ENCODE measurements around the gene SLC19A1. TPM values are rescaled to one million over a fixed set of nuclear protein-coding genes. Genes with fewer than 3 reads are reported as not detected.

The SLC19A1 gene
- total RNA-seq, 4 donors from 2014 or later, result 1.5 to 8.6 (median 5.3) TPM

GRCh38 chr21:45574081-45574501, 31.9 kb upstream of the SLC19A1 start:
- Histone ChIP-seq H3K4me3 (no peak overlapping the region), H3K4me1 (peaks cover 0 to 19% (median 0%) of the 10 kb centered on the region in 3 donors), H3K27ac (no peak overlapping the region), H3K9me3 (no peaks in the 10 kb centered on the region), H3K27me3 (peaks cover 22% of the 10 kb centered on the region), H3K36me3 (no peaks in the 10 kb centered on the region)
- ATAC-seq, result no peak
- WGBS, 2 donors (ENCODE audit: low coverage in 1 of 2), result 82 to 100% methylated on average over 1 to 4 of the region's 25 CpGs
- TF ChIP-seq CTCF (IDR thresholded peaks at IDR 0.05) (no peak), EP300 (IDR thresholded peaks at IDR 0.05) (no peak), POLR2A (IDR thresholded peaks at IDR 0.05) (no peak), POLR2AphosphoS5 (IDR thresholded peaks at IDR 0.05) (no peak)

- Histone ChIP-seq H3K27me3 (peaks cover 16% of the 10 kb centered on the region), H3K27ac (no peak overlapping the region), H3K4me1 (peaks cover 0 to 19% (median 0%) of the 10 kb centered on the region in 3 donors), H3K4me3 (no peak overlapping the region), H3K9me3 (no peaks in the 10 kb centered on the region), H3K36me3 (no peaks in the 10 kb centered on the region)
- no peak for ATAC-seq
- no peak for TF ChIP-seq POLR2A (IDR thresholded peaks at IDR 0.05)
- TF ChIP-seq POLR2AphosphoS5 (IDR thresholded peaks at IDR 0.05), result no peak
- no peak for TF ChIP-seq CTCF (IDR thresholded peaks at IDR 0.05)
- no peak for TF ChIP-seq EP300 (IDR thresholded peaks at IDR 0.05)
- 72 to 79% methylated on average over 7 to 14 of the region's 14 CpGs for WGBS, 2 donors (ENCODE audit: low coverage in 1 of 2)
Measured at GRCh38 chr21:45573452-45574035, 31.3 kb upstream of the SLC19A1 start.

GRCh38 chr21:45572783-45573451, 30.7 kb upstream of the SLC19A1 start:
- Histone ChIP-seq H3K4me3 (no peak overlapping the region), H3K9me3 (no peaks in the 10 kb centered on the region), H3K27ac (no peak overlapping the region), H3K4me1 (peaks cover 0 to 19% (median 0%) of the 10 kb centered on the region in 3 donors), H3K36me3 (no peaks in the 10 kb centered on the region), H3K27me3 (peaks cover 13% of the 10 kb centered on the region)
- no peak for TF ChIP-seq EP300 (IDR thresholded peaks at IDR 0.05)
- no peak for TF ChIP-seq POLR2A (IDR thresholded peaks at IDR 0.05)
- no peak for TF ChIP-seq POLR2AphosphoS5 (IDR thresholded peaks at IDR 0.05)
- 60 to 81% methylated on average over 1 to 8 of the region's 11 CpGs for WGBS, 2 donors (ENCODE audit: low coverage in 1 of 2)
- ATAC-seq, result no peak

GRCh38 chr21:45572231-45572630, 30.0 kb upstream of the SLC19A1 start:
- TF ChIP-seq EP300 (IDR thresholded peaks at IDR 0.05), result no peak
- TF ChIP-seq POLR2A (IDR thresholded peaks at IDR 0.05), result no peak
- no peak for TF ChIP-seq CTCF (IDR thresholded peaks at IDR 0.05)
- TF ChIP-seq POLR2AphosphoS5 (IDR thresholded peaks at IDR 0.05), result no peak
- 95 to 100% methylated on average over 1 to 6 of the region's 8 CpGs for WGBS, 2 donors (ENCODE audit: low coverage in 1 of 2)
- no peaks in the 10 kb centered on the region for H3K9me3 ChIP-seq
- H3K27me3 ChIP-seq, result peaks cover 8% of the 10 kb centered on the region
- no peak overlapping the region for H3K4me3 ChIP-seq
- no peaks in the 10 kb centered on the region for H3K36me3 ChIP-seq
- peaks cover 0 to 19% (median 0%) of the 10 kb centered on the region in 3 donors for H3K4me1 ChIP-seq
- peak overlapping the region in 2 of 4 donors; percentile 73 to 86 for H3K27ac ChIP-seq
- ATAC-seq, result no peak

- 39 to 67% methylated on average over 5 to 14 of the region's 15 CpGs for WGBS, 2 donors (ENCODE audit: low coverage in 1 of 2)
- ATAC-seq, result no peak
- Histone ChIP-seq H3K36me3 (no peaks in the 10 kb centered on the region), H3K27me3 (peaks cover 2% of the 10 kb centered on the region), H3K4me3 (no peak overlapping the region), H3K4me1 (peaks cover 0 to 19% (median 0%) of the 10 kb centered on the region in 3 donors), H3K9me3 (no peaks in the 10 kb centered on the region), H3K27ac (peak overlapping the region in 3 of 4 donors; percentile 73 to 86 (median 74))
- TF ChIP-seq CTCF (IDR thresholded peaks at IDR 0.05), result no peak
- no peak for TF ChIP-seq EP300 (IDR thresholded peaks at IDR 0.05)
- TF ChIP-seq POLR2AphosphoS5 (IDR thresholded peaks at IDR 0.05), result no peak
Measured at GRCh38 chr21:45571641-45572040, 29.4 kb upstream of the SLC19A1 start.
